ENCODE results near the gene RNF144A. TPM values are rescaled to one million over a fixed set of nuclear protein-coding genes. Genes with fewer than 3 reads are reported as not detected.
A peak's percentile ranks its signal among the peaks of the same experiment; 100 is the strongest.

RNF144A gene
- total RNA-seq, 4 donors from 2014 or later, result 9.1 to 16.5 (median 13.9) TPM

- TF ChIP-seq CTCF (IDR thresholded peaks at IDR 0.05) (peak in 3 of 6 experiments; percentile 52 to 58 (median 57)), POLR2A (IDR thresholded peaks at IDR 0.05) (no peak)
- H3K4me3 ChIP-seq, result no peak overlapping the region
- peak overlapping the region in 1 of 4 donors; percentile 29 for H3K27ac ChIP-seq
- H3K27me3 ChIP-seq, result no peaks in the 10 kb centered on the region
- H3K36me3 ChIP-seq, result no peaks in the 10 kb centered on the region
- peak; percentile 28 to 94 (median 90) for DNase-seq
- peaks cover 0 to 10% (median 0%) of the 10 kb centered on the region in 4 donors for H3K4me1 ChIP-seq
- no peaks in the 10 kb centered on the region for H3K9me3 ChIP-seq
Measured at GRCh38 chr2:7031547-7032245, 114.5 kb downstream of the RNF144A start.

GRCh38 chr2:7032371-7032770, 115.2 kb downstream of the RNF144A start:
- Histone ChIP-seq H3K9me3 (no peaks in the 10 kb centered on the region), H3K27me3 (no peaks in the 10 kb centered on the region), H3K4me3 (no peak overlapping the region), H3K36me3 (no peaks in the 10 kb centered on the region), H3K4me1 (peaks cover 0 to 10% (median 0%) of the 10 kb centered on the region in 4 donors), H3K27ac (no peak overlapping the region)
- no peak for DNase-seq
- TF ChIP-seq CTCF (IDR thresholded peaks at IDR 0.05) (no peak), POLR2A (IDR thresholded peaks at IDR 0.05) (no peak)

GRCh38 chr2:7033136-7033960, 116.1 kb downstream of the RNF144A start:
- TF ChIP-seq CTCF (IDR thresholded peaks at IDR 0.05), result no peak
- no peak for TF ChIP-seq POLR2A (IDR thresholded peaks at IDR 0.05)
- Histone ChIP-seq H3K9me3 (no peaks in the 10 kb centered on the region), H3K36me3 (no peaks in the 10 kb centered on the region), H3K27ac (no peak overlapping the region), H3K4me3 (no peak overlapping the region), H3K4me1 (peaks cover 0 to 10% (median 0%) of the 10 kb centered on the region in 4 donors), H3K27me3 (no peaks in the 10 kb centered on the region)
- peak in 2 of 3 donors; percentile 61 to 65 for DNase-seq

- H3K36me3 ChIP-seq, result no peaks in the 10 kb centered on the region
- no peaks in the 10 kb centered on the region for H3K27me3 ChIP-seq
- no peak for DNase-seq
- no peaks in the 10 kb centered on the region for H3K9me3 ChIP-seq
- TF ChIP-seq CTCF (IDR thresholded peaks at IDR 0.05), result no peak
- TF ChIP-seq POLR2A (IDR thresholded peaks at IDR 0.05), result no peak
- no peak overlapping the region for H3K27ac ChIP-seq
- no peaks in the 10 kb centered on the region for H3K4me1 ChIP-seq
- no peak overlapping the region for H3K4me3 ChIP-seq
Measured at GRCh38 chr2:7034303-7034702, 117.1 kb downstream of the RNF144A start.

- no peak overlapping the region for H3K4me3 ChIP-seq
- peaks cover 0 to 3% (median 0%) of the 10 kb centered on the region in 3 donors for H3K36me3 ChIP-seq
- no peak for DNase-seq
- no peak for TF ChIP-seq POLR2A (IDR thresholded peaks at IDR 0.05)
- no peak for TF ChIP-seq CTCF (IDR thresholded peaks at IDR 0.05)
- no peak overlapping the region for H3K27ac ChIP-seq
- no peaks in the 10 kb centered on the region for H3K9me3 ChIP-seq
- no peaks in the 10 kb centered on the region for H3K4me1 ChIP-seq
- H3K27me3 ChIP-seq, result no peaks in the 10 kb centered on the region
Measured at GRCh38 chr2:7035884-7036283, 118.7 kb downstream of the RNF144A start.

Measured in Peyer's patch (tissue), 4 donors.